HG03342 (cell line): Measurements from ENCODE around the gene DUS2.
"Not testable (repeated sequence)": the region's sequence is repeated elsewhere in the genome, so short reads cannot be mapped to it uniquely, and the experiment has no call there.

Source experiments
- ATAC-seq: cut with Tn5 transposase; IDR thresholded peaks from one replicate; pipeline ENCODE4 v1.9.1; 2021; ENCODE audit warnings: mild to moderate bottlenecking, moderate library complexity; ENCODE audit not compliant: unreplicated experiment

The DUS2 gene

DNA sequence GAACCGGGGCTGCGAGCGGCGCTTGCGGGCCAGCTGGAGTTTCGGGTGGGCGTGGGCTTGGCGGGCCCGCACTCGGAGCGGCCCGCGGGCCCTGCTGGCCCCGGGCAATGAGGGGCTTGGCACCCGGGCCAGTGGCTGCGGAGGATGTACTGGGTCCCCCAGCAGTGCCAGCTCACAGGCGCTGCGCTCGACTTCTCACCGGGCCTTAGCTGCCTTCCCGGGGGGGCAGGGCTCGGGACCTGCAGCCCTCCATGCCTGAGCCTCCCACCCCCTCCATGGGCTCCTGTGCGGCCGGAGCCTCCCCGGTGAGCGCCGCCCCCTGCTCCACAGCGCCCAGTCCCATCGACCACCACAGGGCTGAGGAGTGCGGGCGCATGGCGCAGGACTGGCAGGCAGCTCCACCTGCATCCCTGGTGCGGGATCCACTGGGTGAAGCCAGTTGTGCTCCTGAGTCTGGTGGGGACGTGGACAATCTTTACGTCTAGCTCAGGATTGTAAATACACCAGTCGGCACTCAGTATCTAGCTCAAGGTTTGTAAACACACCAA, 24.8 kb upstream of the DUS2 start:
- not testable (repeated sequence) for ATAC-seq

DNA sequence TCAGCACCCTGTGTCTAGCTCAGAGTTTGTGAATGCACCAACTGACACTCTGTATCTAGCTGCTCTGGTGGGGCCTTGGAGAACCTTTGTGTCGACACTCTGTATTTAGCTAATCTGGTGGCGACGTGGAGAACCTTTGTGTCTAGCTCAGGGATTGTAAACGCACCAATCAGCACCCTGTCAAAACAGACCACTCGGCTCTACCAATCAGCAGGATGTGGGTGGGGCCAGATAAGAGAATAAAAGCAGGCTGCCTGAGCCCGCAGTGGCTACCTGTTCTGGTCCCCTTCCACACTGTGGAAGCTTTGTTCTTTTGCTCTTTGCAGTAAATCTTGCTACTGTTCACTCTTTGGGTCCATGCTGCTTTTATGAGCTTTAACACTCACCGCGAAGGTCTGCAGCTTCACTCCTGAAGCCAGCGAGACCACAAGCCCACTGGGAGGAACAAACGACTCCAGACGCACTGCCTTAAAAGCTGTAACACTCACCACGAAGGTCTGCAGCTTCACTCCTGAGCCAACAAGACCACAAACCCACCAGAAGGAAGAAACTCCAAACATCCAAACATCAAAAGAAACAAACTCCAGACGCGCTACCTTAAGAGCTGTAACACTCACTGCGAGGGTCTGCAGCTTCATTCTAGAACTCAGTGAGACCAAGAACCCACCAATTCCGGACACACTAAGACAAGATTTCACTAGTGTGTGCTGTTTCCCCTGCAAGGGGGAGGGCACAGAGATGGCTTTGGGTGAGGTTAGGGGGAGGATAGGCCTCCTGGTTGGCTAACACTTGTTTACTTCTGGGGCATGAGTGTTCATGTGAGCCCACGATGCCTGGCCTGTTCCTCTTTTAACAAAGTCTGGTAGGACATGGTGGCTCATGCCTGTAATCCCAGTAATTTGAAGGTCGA, 24.1 kb upstream of the DUS2 start, which contains the start of gene DPEP2:
DPEP2 (minus strand) TSS at position 706 of the 910 bp plus-strand sequence. CDS start 6,272 bp downstream, outside the sequence.
- not testable (repeated sequence) for ATAC-seq

DNA sequence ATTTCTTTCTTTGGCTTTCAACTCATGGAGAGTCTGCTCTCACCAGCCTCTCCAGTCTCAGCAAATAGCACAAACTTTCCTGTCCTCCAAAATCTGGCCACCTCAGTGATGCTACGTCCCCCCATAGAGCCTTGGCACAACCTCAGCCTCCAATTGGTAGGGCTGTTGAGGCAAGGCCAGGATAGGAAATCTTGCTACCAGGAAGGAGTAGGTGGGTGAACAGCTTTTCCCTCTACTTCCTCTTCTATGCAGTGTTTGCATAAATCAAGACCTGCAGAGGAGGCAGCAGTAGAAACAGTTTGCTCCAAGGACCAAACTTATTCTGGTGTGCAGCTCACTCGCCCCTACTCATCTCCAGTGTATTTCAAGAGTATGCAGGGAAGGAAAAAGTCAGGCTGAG, 23.1 kb upstream of the DUS2 start:
- ATAC-seq, result no peak

DNA sequence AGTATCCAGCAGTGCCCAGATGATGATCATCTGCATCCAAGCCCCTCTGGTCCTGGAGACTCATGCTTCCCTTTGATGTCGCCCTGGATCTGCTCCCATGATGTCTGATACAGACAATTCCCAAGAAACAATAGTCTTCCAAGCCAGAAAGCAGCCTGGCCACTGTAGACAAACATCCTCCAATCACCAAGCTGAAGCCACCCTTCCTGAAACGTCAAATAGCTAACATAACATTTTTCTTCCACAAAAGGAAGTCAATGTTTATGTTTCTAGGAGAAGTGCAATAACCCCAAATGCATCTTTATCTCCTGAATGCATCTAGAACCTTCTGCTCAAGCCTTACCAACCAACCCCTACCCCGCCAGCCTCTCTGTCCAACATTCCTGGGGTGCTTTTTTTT, 22.6 kb upstream of the DUS2 start:
- ATAC-seq, result no peak

DNA sequence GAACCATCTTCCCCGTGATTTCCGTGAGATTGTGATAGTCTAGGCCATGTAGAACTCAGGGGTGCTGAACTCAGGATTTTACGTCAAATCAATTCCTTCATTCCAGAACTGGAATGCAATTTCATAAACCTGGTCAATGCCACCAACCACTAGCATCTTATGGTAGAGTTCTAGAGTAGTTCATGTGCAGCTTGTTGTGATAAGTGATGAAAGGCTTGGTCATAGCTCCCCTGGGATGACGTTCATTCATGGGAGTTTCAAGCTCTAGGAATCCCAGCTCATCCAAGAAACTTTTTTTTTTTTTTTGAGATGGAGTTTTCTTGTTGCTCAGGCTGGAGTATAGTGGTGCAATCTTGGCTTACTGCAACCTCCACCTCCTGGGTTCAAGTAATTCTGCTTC, 20.1 kb upstream of the DUS2 start:
- ATAC-seq, result no peak

DNA sequence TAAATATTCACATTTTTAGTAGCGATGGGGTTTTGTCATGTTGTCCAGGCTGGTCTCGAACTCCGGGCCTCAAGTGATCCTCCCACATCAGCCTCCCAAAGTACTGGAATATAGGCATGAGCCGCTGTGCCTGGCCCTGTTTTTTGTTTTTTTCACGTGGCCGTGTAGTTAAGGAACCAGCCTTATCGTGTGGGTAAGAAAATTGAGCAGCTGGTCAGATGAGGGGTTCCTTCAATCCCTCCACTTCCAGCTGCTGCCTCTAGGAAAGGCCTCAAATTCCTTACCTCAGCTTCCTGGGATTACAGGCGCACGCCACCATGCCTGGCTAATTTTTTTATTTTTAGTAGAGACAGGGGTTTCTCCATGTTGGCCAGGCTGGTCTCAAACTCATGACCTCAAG, 17.9 kb upstream of the DUS2 start:
- no peak for ATAC-seq

DNA sequence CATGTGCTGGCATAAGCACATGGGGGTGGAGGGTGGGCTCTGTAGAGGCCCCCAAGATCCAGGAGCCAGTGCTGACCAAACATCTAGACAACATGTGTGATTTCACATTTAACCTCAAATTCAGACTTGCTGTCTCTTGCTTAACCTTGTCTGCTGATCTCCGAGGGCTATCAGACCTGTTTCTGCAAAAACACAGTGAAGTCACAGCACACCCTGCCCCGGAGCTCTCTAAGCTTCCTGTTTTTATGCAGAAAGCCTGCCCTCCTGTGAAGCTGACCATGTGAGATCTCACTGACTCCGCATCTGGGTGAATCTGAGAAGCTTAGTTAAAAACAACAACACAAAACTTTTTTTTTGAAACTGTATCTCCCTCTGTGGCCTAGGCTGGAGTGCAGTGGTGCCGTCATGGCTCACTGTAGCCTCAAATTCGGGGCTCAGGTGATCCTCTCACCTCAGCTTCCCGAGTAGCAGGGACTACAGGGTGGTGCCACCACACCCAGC, 17.2 kb upstream of the DUS2 start:
- no peak for ATAC-seq

DNA sequence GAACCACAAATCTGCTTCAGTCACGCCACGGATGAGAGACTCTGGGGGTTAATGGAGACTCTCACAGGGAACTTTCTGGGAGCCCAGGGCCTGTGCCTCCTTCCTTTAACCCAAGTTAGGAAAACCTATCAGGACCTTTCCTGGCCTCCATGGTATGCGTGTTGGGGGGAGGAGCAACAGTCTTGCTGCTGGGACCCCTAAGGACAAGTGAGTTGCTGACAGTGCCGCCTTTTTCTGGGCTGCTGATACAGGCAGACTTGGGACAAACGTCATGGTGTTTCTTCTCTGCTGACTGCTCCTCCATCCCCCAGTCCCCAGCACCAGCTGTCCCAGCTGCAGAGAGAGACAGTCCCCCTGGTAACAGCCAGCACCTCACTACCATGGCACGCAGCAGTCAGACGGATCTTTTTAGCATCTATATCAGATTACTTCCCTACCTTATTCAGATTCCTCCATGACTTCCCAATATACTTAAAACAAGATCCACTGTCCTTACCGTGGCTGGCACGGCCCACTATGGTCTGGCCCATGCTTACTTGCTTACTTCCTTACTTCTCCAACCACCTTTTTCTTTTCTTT, 13.8 kb upstream of the DUS2 start:
- ATAC-seq, result no peak

DNA sequence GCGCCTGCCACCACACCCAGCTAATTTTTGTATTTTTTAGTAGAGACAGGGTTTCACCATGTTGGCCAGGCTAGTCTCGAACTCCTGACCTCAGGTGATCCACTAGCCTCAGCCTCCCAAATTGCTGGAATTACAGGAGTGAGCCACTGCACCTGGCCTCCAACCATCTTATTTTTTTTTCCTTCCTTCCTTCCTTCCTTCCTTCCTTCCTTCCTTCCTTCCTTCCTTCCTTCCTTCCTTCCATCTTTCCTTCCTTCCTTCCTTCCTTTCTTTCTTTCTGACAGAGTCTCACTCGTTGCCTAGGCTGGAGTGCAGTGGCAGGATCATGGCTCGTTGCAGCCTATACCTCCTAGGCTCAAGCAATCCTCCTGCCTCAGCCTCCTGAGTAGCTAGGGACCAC, 13.2 kb upstream of the DUS2 start:
- not testable (repeated sequence) for ATAC-seq

DNA sequence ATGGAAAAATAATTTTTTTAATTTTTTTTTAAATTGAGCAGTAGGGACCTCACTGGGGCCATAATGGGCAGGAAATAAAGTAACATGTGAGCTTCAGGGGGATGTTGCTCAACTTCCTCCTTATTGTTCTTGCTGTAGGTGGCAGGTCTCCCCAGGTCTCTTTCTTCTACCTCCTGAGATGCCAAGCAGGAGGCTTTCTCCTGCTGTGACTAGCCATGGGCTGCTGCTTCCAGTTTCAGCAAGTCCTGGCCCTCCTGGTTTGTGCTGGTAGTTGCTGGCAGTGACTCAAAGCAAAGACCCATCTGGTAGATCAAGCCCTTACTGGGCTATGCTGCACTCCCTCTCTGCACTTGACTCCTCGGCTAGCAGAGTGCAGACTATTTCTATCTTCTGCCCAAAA, 9.6 kb upstream of the DUS2 start:
- no peak for ATAC-seq

DNA sequence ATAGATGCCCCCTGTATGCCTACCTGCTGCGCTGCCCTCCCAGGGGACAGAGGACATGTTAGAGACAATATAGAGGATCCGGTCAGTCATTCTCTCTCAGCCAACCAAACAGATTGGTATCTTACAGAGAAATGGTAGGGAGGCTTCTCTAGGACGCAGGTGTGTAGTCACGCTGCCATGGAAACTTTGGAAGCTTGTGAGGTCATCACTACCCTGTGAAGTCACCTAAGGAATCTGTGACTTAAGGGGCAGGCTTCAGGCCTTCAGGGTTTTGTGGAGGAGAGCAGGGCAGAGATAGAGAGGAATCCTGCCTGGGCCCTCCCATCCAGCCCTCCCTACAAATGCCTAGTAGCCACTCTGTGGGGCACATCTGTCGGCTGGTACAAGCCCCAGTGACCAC, 7.4 kb upstream of the DUS2 start, which contains the start of gene DPEP2NB:
DPEP2NB (minus strand) TSS at position 231 of the 400 bp plus-strand sequence; CDS start at position 90, 141 bp downstream.
- ATAC-seq, result no peak

DNA sequence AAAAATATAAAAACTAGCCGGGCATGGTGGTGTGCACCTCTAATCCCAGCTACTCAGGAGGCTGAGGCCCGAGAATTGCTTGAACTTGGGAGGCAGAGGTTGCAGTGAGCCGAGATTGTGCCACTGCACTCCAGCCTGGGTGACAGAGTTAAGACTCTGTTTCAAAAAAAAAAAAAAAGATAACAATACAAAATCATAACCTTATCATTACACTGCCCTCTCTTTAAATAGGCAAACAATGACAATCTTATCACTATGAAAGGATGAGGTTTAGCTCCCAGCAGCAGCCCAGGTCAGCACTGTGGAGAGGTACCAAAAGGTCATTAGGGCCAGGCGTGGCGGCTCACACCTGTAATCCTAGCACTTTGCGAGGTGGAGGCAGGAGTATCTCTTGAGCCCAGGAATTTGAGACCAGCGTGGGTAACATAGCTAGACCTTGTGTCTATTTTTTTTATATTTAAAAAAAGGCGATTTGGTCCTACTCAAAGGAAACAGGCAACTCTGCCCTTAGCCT, 3.9 kb upstream of the DUS2 start:
- no peak for ATAC-seq

DNA sequence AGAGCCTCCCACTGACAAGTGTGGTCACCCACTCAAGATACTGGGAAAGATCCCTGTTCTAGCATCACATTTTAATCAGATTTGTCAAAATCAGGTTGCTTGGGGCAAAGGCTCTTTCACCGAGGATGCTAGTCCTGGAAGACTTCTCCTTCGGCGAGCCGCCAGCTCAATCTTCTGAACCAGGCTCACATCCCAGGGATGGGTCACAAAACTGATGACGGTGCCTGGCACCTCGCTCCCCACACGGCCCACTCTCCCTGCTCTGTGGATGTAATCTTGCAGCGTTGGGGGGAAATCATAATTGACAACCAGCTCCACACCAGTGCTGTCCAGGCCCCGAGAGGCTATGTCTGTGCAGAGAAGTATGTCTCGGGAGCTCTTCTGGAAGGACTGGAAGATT, 1.6 kb upstream of the DUS2 start:
- no peak for ATAC-seq

DNA sequence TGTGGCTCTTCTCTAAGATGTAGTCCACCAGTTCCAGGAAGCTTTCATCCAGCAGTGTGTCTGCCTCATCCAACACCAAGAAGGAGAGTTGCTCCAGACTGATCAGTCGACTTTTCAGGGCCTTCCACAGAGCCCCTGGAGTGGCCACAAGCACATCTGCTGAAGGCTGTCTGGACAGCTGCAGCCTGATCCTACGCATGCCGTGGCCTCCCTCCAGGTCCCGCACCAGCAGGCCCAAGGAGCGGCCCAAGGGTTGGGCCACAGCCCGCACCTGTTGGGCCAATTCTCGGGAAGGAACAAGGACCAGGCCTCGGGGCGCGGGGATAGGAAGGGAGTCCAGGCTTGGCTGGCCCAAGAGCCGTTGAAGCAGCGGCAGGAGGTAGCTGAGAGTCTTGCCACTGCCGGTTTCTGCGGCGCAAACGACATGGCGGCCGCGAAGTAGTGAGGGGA, 781 bp upstream of the DUS2 start:
- no peak for ATAC-seq

DNA sequence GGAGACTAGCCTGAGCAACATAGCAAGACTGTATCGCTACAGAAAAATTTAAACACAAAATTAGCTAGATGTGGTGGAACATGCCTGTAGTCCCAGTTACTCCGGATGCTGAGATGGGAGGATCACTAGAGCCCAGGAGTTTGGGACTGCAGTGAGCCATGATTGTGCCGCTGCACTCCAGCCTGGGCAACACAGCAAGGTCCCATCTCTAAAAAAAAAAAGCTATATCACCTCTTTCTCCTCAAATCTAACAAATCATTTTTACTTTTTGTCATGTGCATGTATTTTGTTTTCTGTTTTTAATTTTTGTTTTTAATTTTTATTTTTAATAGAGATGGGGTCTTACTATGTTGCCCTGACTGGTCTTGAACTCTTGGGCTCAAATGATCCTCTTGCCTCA, 5.9 kb downstream of the DUS2 start:
- no peak for ATAC-seq

DNA sequence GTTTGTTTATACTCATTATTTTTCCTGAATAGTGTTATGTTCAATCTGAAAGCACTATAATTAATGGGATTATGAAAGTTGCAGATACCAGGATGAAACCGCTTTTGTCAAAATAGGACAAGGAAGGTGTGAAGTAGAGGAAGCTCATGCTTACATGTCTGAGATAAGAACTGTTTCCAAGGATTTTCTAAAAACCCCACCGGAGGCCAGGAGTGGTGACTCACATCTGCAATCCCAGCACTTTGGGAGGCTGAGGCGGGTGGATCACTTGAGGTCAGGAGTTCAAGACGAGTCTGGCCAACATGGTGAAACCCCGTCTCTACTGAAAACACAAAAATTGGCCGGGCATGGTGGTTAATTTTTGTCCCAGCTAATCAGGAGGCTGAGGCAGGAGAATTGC, 7.0 kb downstream of the DUS2 start:
- not testable (repeated sequence) for ATAC-seq

DNA sequence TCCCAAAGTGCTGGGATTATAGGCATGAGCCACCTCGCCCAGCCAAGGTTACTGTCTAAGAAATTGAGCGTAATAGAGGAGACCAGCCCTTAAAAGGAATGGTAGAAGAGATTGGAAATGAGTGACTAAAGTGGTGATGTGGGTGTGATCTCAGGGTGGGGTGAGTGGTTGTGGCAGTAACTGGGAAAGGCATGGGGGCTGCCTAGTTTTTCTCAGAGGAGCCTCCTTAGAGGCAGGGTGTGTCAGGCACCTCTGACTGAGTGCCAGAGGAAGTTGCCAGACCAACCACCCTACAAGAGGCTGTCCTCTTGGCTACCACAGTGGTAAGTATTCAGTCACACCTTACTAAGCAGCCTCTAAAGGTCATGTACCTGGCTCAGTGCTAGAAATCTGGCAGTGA, 8.9 kb downstream of the DUS2 start:
- no peak for ATAC-seq

DNA sequence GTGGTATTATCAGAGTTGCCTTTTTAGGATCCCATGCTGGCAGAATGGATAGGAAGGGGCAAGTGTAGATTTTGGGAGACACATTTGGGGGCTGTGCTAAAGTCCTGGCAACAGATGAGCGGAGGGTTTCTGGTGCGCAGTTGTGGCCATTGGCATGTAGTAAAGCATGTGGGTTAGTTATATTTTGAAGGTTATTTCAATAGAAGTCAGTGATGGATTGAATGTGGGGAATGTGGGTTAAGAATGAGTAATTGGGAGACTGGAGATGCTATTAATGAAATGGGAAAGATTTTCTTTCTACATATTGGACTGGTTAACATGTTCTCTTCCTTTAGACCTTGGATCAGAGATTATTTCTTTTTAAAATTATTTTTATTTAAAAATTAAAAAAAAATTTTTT, 10.0 kb downstream of the DUS2 start:
- ATAC-seq, result no peak

DNA sequence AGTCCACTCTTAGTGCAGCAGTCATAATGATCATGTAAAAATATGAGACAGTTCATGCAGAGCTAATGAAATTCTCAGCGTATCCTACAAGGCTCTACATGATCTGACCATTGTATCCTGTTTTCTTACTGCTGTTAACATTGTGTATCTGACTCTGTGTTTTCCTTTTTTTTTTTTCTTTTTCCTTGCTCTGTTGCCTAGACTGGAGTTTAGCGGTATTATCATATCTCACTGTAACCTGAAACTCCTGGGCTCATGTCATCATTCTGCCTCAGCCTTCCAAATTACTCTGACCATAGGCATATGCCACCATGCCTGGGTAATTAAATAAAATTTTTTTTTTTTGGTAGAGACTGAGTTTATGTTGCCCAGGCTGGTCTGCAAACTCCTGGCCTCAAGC, 12.1 kb downstream of the DUS2 start:
- no peak for ATAC-seq

DNA sequence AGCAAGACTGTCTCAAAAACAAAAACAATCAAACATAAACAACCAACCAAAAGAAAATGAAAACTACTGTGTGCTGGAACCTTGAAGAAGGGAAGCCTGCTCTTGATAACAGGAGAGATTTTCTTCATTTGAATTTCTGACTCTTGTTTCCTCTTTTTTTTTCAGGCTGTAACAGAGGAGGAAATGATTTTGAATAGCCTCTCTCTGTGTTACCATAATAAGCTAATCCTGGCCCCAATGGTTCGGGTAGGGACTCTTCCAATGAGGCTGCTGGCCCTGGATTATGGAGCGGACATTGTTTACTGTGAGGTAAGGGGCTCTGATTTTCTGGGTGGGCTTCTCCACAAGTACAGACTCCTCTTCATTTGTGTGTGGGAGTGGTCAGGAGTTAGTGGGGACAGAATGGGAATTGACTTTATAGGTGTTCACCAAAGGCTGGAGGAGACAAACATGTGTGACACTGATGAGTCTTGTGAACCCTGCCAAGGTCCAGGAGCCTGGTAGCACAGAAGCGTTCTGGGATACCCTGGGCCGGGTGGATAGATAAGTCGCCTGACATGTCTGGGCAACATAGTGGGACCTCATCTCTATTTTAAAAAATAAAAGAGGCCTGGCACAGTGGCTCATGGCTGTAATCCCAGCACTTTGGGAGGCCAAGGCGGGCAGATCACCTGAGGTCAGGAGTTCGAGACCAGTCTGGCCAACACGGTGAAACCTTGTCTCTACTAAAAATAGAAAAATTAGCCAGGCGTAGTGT, 14.9 kb downstream of the DUS2 start:
- ATAC-seq, result no peak
